Endometrial microvascular endothelial cells (primary cell): Measurements from ENCODE around the gene MSN. TPM values are rescaled to one million over a fixed set of nuclear protein-coding genes. Genes with fewer than 3 reads are reported as not detected.
"Not testable (repeated sequence)": the region's sequence is repeated elsewhere in the genome, so short reads cannot be mapped to it uniquely, and the experiment has no call there.

Source experiments
- in situ Hi-C: cut with HindIII; loops from 2 replicates; pipeline ENCODE4 v1.10.0; 2017; ENCODE audit warnings: low sequenced_read_pairs, low pct_unique_long_range_greater_than_20kb; ENCODE audit errors: inconsistent ontology term
- total RNA-seq: library from RNA; depleted of rRNA; stranded (reverse); fragments of >200 nt; gene quantifications from one replicate; pipeline ENCODE4 v1.2.3, GENCODE V29; 2015; ENCODE audit errors: inconsistent ontology term

MSN gene
- total RNA-seq, result 751 TPM

DNA sequence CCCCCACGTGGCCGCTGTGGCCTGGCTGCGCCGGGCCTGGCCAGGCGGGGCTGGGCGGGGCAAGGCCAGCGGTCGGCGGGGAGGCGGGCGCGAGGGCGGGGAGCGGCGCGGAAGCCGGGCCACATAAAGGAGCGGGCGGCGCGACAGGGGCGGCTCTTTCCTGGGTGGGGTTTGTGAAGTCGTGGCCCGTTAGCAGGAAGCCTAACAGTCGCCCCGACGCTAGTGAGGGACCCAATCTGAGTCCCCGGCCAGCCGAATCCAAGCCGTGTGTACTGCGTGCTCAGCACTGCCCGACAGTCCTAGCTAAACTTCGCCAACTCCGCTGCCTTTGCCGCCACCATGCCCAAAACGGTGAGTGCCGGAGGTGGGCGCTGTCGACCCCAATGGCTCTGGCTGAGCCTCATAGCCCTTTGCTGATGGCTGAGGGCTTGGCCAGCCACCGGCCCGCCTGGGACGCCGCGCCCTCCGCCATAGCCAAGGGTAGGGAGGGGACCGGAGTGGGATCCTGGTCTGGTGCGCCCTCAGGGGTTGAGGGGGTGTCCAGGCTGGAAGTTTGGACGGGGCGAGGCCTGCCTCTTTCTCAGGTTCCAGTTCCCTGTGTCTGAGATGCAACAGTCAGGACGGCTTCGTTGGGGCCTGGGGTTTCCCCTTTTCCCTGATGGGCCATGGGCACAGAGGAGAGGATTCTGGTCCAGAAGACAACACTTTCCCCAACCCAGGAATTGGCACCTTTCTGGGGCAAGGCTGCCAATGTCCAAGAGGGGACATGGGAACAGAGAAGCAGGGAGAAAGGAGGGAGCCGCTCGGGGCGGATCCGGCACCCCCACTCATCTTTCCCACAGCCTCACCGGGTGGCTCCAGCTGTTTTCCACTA lies at the start of gene MSN:
TSS of gene MSN (plus strand) at position 152 of the 874 bp plus-strand sequence. CDS start at position 340, 188 bp downstream.
- in situ Hi-C loops, result no loop called here

DNA sequence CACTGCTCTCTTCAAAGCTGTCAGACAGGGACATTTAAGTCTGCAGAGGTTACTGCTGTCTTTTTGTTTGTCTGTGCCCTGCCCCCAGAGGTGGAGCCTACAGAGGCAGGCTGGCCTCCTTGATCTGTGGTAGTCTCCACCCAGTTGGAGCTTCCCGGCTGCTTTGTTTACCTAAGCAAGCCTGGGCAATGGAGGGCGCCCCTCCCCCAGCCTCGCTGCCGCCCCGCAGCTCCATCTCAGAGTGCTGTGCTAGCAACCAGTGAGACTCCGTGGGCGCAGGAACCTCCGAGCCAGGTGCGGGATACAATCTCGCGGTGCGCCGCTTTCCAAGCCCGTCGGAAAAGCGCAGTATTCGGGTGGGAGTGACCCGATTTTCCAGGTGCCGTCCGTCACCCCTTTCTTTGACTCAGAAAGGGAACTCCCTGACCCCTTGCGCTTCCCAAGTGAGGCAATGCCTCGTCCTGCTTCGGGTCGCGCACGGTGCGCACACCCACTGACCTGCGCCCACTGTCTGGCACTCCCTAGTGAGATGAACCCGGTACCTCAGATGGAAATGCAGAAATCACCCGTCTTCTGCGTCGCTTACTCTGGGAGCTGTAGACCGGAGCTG lies 47.3 kb upstream of the MSN start:
- in situ Hi-C loops, result not testable (repeated sequence)

DNA sequence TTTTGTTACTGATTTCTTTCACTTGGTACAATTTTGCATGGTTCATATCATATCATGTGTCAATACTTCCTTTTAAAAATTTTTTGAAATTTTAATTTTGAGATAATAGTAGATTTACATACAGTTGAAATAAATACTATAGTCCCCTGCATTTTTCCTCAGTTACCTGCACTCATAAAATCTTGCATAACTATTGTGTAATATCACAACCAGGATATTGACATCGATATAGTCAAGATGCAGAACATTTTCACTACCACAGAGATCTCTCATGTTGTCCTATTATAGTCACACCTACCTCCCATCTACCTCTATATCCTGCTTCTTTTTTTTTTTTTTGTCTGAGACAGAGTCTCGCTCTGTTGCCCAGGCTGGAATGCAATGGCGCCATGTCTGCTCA lies 36.7 kb upstream of the MSN start:
- in situ Hi-C loops, result no loop called here

DNA sequence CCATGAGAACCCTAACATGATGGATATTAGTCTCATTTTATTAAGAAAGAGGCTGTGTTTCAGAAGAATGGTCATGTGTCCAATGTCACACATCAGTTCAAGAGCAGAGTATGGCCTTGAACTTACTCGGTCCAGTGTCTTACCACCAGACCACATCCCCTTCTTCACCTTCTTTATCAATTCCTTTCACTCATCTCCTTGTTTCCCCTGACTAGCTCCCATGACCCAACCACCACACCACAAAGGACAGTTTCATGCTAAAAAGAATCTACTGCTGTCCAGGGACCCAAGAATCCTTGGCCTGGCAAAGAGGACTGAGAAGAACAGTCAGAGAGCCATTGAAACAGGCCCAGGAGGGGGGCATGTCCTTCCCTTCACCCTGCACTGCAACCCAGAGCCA lies 33.6 kb upstream of the MSN start:
- in situ Hi-C loops, result no loop called here

DNA sequence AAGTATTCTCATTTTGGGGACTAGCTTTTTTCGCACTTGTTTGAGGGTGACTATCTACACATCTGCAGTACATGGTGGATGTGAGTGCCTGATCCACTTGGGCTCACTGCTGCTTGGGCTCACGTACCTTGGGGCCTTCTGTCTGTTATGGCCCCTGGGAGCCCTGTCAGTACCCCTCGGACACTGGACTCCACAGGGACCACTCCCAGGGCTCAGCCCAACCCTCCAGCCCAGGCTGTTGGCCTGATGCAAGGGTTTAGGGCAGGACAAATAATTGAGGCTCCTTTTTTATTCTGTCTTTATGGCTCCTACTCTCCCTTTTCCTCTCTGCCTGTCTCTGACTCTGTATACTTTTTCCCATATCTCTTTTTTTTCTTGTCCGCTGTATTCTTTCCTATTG lies 32.7 kb upstream of the MSN start:
- in situ Hi-C loops, result no loop called here

DNA sequence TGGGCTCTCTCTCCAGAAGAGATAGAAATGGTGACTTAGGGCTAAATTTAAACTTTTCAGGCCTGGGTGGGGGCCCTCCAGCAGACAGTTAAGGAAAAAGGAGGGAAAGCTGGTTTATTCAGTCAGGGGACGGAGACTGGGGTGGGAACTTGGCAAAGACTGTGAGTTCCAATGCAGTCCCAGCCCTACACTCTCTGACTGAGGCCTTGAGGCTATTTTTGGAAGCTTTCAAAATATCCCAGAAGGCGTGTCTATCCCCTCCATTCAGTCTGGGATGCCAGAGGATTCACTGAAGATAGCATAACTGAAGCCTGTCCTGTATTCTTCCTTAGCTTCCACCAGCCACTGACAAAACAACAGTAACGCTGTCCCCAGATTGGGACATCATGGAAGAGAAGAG lies 32.1 kb upstream of the MSN start:
- in situ Hi-C loops, result no loop called here

DNA sequence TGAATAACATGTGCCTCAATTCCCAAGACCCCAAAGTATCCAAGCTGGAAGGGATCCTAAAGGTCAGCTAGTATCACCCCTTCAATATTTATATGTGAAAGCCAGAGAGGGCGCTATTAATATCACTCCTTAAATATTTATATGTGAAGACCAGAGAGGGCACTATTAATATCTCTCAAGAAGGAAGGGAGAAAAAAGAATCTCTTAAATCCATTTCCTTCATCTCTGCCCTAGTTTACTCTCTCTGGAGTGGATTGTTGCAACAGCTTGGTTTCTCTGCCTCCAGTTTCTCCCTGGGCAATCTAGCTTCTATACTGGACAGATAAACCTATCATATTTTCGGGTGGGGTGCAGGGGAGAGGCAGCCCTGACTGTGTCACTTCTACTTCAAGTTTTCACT lies 31.6 kb upstream of the MSN start:
- in situ Hi-C loops, result no loop called here

DNA sequence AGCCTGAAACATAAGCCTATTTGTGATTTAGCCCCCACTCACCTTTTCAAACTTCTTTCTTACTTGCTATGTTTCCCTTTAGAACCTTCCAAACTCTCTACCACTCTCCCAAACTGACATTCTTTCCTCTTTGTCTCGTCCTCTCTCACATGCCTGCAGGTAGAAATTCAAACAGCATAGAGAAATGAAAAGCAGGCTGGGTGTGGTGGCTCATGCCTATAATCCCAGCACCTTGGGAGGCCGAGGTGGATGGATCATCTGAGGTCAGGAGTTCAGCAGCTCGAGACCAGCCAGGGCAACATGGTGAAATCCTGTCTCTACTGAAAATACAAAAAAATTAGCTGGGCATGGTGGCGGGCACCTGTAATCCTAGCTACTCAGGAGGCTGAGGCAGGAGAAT lies 31.2 kb upstream of the MSN start:
- in situ Hi-C loops, result not testable (repeated sequence)

DNA sequence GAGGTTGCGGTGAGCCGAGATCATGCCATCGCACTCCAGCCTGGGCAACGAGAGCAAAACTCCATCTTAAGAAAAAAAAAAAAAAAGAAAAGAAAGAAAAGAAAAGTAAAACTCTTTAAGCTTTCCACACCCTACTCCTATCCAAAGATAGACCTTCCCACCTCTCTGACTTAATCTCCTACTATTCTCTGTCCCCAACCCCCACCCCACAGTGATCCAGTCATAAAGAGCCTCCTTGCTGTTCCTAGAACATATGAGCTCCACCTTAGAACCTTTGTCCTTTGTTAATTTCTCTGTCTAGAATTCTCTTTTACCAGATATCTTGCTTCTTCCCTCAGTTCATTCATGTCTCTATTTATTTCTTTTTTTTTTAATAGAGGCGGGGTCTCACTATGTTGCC lies 30.1 kb upstream of the MSN start:
- in situ Hi-C loops, result no loop called here

DNA sequence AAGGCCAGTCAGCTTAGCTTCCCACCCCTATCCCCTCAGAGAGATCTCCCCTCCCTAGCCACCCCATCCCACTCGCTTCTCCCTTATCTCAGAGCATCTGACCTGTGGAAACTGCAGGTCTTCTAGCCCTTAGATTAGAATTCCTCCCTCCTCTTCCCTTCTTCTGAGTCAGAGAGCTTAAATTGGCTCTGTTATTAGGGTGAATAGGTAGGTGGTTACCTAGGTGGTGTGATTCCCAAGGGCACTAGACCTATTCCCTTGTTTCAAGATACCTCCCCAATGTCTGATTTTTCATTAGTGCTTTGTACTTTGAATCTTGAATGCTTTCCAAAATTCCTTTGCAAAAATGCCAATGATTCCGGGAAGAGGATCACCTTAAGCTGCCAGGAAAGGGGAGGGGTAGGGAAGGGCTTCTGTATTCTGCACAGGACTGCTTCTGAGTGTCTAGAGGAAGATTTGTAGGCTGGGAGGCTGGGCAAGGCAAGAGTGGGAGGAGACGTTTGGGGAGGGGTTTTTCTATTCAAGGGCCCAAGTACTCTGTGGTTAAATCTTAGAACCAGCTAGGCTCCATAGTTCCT lies 24.5 kb upstream of the MSN start:
- in situ Hi-C loops, result no loop called here

DNA sequence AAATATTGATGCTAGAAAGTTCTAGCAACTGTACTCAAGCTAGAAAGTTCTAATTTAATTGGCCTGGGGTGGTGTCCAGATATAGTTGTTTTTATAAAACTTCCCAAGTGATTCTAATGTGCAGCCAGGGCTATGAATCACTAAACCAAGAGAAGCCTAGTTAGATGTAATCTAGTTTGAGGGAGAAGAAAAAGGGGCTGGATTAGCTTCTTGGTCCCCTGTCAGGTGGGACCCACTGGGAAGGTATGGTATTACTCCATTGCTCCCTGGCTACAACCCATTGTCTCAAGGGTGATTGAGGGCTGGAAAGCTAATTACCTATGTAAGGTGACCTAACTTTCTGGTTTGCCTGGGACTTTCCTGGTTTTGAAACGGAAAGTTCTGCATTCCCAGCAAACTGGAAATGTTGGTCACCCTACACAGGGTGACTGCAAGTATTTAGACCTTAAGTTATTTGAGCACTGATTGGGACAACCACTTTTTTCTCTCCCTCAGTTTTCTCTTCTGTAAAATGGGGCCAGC lies 23.9 kb upstream of the MSN start:
- in situ Hi-C loops, result no loop called here

DNA sequence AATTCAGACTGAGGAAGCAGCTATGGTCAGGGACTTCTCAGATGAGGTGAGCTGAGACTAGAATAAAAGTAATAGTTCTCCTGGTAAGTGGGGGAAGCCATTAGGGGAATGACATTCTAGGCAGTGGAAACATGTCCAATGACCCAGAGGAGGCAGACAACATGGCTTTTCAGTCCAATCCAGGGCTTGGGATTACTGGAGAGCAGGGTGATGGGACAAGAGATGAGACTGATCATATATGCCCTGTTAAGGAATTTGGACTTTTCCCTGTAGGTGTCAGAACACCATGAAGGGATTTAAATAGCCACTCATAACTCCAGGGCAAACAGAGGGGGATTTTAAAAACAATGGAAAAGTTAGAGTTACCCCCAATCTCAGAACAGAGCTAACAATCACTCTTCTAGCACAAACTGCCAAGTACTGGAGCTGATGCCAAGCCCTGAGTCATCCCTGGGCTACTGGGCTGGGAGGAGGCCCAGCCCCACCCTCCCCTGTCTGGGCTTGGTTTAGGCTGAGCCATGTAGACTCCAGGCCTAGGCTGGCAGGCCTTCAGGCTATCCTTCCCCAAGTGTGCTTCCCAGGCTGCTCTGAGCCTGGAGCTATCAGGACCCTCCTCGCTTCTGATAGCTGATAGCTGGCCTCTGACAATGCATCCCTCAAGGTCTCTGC lies 22.7 kb upstream of the MSN start:
- in situ Hi-C loops, result no loop called here

DNA sequence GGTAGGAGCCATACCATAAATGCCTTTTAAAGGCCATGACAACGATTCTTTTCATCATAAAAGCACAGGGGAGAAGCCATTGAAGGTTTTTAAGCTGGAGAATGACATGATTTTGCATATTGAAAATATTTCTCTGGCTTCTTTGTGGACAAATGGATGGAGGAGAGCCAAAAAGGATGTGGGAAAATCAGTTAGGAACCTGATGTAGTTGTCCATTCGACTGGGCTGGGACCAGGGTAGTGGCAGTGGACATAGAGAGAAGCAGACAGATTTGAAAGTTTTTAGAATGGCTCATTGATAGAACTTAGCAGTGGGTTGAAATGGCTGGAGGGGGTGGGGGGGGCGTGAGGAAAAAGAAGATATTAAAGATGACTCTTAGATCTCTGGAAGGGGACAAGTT lies 19.7 kb upstream of the MSN start:
- in situ Hi-C loops, result no loop called here

DNA sequence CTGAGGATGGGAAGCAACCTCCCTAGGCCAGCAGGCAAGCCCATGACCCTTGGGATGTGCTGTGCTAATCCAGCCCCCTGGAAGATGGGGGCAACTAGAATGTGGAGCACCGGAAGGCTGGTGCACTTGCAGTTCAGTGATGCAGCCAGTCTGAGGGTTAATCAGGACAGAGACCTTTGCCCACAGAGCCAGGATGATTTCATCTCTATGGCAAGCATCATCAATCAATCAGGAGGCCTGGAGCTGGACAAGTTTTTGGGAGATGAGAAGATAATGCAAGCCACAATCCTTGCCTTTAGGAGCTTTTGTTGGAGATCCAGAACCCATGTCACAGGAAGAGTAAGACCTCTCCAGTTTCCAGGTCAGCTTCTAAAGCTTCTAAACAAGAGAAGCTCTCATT lies 15.4 kb upstream of the MSN start:
- in situ Hi-C loops, result no loop called here

DNA sequence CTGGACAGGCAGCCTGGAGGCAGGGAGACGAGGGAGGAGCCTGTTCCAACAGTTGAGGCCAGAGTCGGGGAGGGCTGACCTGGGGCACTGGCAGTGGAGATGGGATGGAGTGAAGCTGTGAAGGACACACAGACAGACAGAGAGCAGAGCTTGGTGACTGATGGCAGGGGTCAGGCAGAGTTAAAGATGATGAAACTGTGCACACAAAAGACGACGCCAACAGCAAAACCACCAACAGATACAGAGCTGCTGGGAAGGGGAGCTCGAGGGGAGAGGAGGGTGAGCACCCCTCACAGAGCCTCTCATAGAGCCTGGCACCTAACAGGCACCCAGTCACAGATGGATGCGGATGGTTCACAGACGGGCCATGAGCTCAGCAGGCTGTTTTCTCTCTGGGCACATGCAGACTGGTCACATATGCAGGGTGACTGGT lies 10.4 kb upstream of the MSN start:
- in situ Hi-C loops, result not testable (repeated sequence)

DNA sequence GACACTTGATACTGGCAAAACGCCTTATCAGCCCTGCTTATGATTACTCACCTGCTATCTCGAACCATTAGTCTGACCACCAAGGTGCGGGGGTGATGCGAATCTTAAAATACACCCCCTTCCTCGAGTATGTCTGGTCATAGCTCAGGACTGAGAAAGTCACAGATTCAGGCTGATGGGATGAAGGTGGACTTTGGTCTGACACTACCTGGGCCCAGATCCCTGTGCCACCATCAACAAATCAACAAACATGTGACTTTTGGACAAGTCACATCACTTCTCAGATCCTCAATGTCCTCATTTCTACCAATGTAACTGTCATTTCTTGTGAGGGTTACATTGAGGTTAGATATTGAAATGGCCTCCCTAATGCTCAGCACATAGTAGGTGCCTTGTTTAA lies 9.8 kb upstream of the MSN start:
- in situ Hi-C loops, result no loop called here

DNA sequence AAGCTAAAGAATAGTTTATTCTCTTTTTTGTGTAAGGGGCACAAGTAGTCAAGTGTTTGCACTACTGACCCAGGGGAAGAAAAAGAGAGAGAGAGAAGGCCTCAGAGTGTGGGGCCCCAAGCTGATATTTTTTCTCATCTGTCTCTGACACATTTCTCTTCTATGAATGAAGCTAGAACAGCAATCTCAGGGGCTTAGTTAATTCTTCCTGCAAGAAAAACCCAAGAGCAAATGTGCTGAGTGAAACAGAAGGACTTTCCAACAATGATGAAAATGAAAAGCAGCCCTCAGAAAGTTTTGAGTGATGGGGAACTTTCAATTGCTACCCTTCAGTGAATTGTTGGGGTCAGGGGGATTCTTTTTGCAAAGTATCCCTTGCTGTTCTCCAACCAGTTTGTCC lies 9.2 kb upstream of the MSN start:
- in situ Hi-C loops, result no loop called here

DNA sequence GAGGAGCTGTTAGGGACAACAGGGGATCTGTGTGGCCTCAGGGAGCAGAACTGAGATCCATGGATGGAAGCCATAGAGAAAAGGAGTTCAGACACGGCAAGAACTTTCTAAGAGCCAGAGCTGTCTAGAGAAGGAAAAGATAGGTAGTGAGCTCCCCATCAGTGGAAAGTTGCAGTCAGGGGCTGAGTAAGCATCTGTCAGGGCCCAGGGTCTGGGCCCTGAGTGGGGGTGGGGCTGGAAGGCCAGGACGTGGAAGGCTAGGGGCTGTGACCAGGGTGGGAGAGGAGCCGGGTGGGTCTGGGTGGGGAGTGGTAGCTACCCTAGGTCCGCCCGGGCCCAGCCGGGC lies 324 bp upstream of the MSN start:
- in situ Hi-C loops, result no loop called here
